Activated CD4-positive, CD25-positive, alpha-beta regulatory T cell treated with anti-CD3 and anti-CD28 coated beads, Interleukin-2, amount 50 U/mL, for 24 hours (primary cell): ENCODE measurements around the gene PDE6C.
A peak's percentile ranks its signal among the peaks of the same experiment; 100 is the strongest.

Experiments used
- ATAC-seq, 2 donors: fragments of 150-1000 bp; cut with Tn5 transposase; one replicate each; pipeline ENCODE4 v1.10.0; 2021; ENCODE audit warnings: mild to moderate bottlenecking in 1 of 2, moderate library complexity in 1 of 2

Gene PDE6C

GRCh38 chr10:93707623-93708022 lies 95.3 kb downstream of the PDE6C start:
- ATAC-seq, result peak in 1 of 2 donors; percentile 30

GRCh38 chr10:93710333-93710909 lies 98.1 kb downstream of the PDE6C start:
- ATAC-seq, result no peak

GRCh38 chr10:93711891-93712290 lies 99.6 kb downstream of the PDE6C start:
- no peak for ATAC-seq

- no peak for ATAC-seq
Observed at GRCh38 chr10:93712593-93712992, 100.3 kb downstream of the PDE6C start.

GRCh38 chr10:93715345-93715744 lies 103.0 kb downstream of the PDE6C start:
- peak in 1 of 2 donors; percentile 36 for ATAC-seq
